ENCODE results near the gene WDHD1. TPM values are rescaled to one million over a fixed set of nuclear protein-coding genes. Genes with fewer than 3 reads are reported as not detected.
"Not testable (repeated sequence)": the region's sequence is repeated elsewhere in the genome, so short reads cannot be mapped to it uniquely, and the experiment has no call there.

WDHD1 gene
- total RNA-seq, 1 donor from 2014 or later: 53.8 TPM

DNA sequence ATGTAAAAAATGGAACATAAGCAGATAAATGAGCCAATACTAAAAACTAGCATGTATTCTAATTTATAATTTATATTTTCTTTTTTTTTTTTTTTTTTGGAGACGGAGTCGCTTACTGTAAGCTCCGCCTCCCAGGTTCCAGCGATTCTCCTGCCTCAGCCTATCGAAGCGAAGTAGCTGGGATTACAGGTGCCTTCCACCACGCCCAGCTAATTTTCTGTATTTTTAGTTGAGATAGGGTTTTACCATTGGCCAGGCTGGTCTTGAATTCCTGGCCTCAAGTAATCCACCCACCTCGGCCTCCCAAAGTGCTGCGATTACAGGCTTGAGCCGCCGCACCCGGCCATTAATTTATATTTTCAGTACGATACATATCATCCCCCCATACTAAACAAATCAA lies 27.2 kb upstream of the WDHD1 start:
- no peak for DNase-seq (ENCODE audit: low spot score)
- H3K36me3 Mint-ChIP-seq (ENCODE audit: low read depth): peaks cover 26% of the 10 kb centered on the region
- no peak overlapping the region for H3K27ac Mint-ChIP-seq
- intact Hi-C loops (cut with micrococcal nuclease): loop anchor here (5.0 to 10.0 kb wide), 3 partner anchors 221 to 528 kb away; partner anchors contain the start of genes FBXO34 and KTN1
- H3K4me3 Mint-ChIP-seq: no peak overlapping the region
- no peaks in the 10 kb centered on the region for H3K27me3 Mint-ChIP-seq (ENCODE audit: insufficient read depth)
- H3K9me3 Mint-ChIP-seq: no peaks in the 10 kb centered on the region
- H3K4me1 Mint-ChIP-seq (ENCODE audit: low read depth): peaks cover 40% of the 10 kb centered on the region

DNA sequence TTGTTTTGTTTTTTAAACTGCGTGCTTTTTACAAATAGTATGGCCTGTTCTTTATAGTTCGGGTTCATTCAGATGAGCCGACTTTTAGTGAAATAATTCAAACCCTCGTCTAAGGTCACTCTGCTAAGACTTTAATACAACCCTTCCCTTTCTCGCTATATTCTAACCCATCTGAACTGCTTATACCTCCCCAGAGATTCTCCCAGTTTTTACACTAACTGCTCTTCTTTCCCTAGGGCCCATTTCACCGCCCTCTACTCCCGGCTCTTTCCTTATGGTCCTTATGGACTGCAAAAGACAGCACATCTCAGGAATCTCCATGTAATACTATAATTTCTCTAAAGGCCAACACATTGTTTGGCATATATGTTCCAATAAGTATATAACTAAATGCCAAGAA lies 26.6 kb upstream of the WDHD1 start:
- peaks cover 26% of the 10 kb centered on the region for H3K36me3 Mint-ChIP-seq (ENCODE audit: low read depth)
- no peak overlapping the region for H3K27ac Mint-ChIP-seq
- intact Hi-C loops (cut with micrococcal nuclease): loop anchor here (2.0 to 10.0 kb wide), 4 partner anchors 49 to 529 kb away; partner anchors contain the start of genes FBXO34 and KTN1
- peak overlapping the region; percentile 94 for H3K4me3 Mint-ChIP-seq
- H3K9me3 Mint-ChIP-seq: no peaks in the 10 kb centered on the region
- no peak for DNase-seq (ENCODE audit: low spot score)
- H3K27me3 Mint-ChIP-seq (ENCODE audit: insufficient read depth): no peaks in the 10 kb centered on the region
- peaks cover 40% of the 10 kb centered on the region for H3K4me1 Mint-ChIP-seq (ENCODE audit: low read depth)

DNA sequence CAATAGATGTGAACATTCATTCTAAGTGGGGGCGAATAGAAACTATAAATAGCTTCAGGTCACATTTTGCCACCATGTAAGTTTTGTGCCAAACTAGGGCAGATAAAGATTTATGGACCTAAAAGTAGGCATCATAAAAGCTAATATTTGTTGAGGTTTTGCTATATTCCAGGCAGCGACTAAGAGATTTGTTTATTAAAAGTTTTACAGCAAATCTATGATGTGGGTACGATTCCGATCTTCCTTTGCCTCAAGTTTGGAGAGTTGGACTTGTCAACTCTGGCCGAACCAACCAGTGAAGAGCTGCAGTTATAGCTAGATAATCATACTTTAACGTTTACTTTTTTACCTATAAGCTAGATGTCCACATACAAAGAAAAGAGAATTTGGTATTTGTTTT lies 26.1 kb upstream of the WDHD1 start:
- intact Hi-C loops (cut with micrococcal nuclease): loop anchor here (2.0 to 10.0 kb wide), 4 partner anchors 50 to 529 kb away; partner anchors contain the start of genes FBXO34 and KTN1
- H3K36me3 Mint-ChIP-seq (ENCODE audit: low read depth): peaks cover 23% of the 10 kb centered on the region
- H3K4me3 Mint-ChIP-seq: peak overlapping the region; percentile 94
- DNase-seq (ENCODE audit: low spot score): no peak
- H3K27me3 Mint-ChIP-seq (ENCODE audit: insufficient read depth): no peaks in the 10 kb centered on the region
- H3K9me3 Mint-ChIP-seq: no peaks in the 10 kb centered on the region
- H3K27ac Mint-ChIP-seq: peak overlapping the region; percentile 95
- peaks cover 37% of the 10 kb centered on the region for H3K4me1 Mint-ChIP-seq (ENCODE audit: low read depth)

DNA sequence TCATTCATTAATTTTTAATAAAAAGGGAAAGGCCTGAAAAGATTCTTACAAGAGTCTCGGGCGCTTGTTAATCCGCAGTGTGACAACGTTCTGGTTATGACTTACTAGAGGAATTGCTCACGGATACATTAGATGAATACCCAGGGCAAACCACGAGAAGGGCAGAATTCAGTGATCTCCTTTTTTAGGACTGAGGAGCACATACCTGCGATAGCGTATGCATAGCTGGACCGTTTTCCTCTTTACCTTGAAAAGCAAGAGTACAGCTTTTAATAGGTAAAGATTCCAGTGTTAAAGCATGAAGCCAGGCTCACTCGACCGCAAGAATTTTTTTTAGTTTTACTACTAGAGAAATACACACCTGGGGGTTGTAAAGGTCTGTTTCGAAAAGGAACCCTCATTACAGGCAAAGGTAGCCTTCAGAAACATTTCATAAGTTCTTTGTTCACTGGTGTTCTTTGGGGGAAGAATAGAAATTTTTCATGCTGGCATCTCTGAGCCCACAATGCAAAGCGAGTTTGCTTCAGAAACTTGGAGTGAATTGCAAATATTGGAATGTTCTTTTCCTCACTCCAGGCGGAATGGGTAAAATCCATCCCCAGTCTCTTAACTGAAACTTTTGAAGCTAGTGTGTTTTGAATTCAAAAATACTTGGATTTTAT lies 25.5 kb upstream of the WDHD1 start:
- H3K36me3 Mint-ChIP-seq (ENCODE audit: low read depth): peaks cover 22% of the 10 kb centered on the region
- DNase-seq (ENCODE audit: low spot score): no peak

DNA sequence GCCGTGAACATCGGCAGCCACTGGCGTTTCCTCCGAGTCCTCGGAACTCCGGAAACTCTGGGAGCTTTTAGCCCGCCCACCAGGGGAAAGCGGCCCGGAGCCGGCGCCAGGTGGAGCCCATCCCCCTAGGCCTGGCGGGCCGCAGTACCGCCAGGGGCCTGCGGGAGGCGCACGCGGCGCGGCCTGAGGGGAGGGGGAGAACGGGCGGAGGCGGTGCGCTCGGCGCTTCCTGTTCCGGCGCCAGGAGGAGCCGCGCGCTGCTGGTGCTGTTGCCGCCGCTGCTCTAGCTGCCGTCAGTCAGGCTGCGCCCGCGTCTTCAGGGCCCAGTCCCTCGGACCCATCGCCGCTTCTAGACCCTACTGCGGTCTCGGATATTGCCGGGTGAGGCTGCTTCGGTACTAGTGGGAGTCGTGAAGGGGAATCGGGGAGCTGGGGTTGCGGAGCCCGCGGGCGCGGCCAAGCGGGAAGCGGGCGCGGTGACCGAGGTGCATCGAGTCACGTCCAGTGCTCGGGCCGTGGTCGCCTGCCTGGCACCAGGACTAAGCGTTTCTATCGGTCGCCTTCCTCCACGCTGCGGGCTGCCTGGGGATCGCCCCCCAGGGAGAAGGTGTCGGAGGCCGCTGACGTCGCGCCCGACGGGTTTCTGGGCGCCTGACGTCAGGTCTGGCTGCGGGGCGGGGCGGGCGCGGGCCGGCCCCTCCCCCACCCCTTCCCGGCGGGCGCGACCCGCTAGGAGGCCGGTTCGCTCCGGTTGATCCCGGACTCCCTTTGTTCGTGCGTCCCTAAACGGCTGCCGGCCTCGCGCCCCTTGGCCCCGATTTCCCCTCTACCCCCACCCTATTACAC lies 24.7 kb upstream of the WDHD1 start, which contains the start of gene MAPK1IP1L:
MAPK1IP1L (plus strand) TSS at position 225 of the 846 bp plus-strand sequence. CDS start 10,037 bp downstream, outside the sequence.
- intact Hi-C loops (cut with micrococcal nuclease): loop anchor here (1.0 to 10.0 kb wide), 8 partner anchors 24 to 542 kb away; partner anchors contain the start of genes CGRRF1, DLGAP5, FBXO34 and GCH1
- Mint-ChIP-seq H3K4me3 (peak within 1 kb of the TSS; percentile 94), H3K27me3 (ENCODE audit: insufficient read depth) (no peaks in the 10 kb centered on the region), H3K36me3 (ENCODE audit: low read depth) (peaks cover 22% of the 10 kb centered on the region), H3K9me3 (no peaks in the 10 kb centered on the region), H3K4me1 (ENCODE audit: low read depth) (peaks cover 37% of the 10 kb centered on the region), H3K27ac (peak within 1 kb of the TSS; percentile 95)
- DNase-seq (ENCODE audit: low spot score): peak; percentile 90

More for the DNA sequence above, 25.5 kb upstream of the WDHD1 start:
- H3K9me3 Mint-ChIP-seq: no peaks in the 10 kb centered on the region
- H3K4me1 Mint-ChIP-seq (ENCODE audit: low read depth): peaks cover 37% of the 10 kb centered on the region
- no peaks in the 10 kb centered on the region for H3K27me3 Mint-ChIP-seq (ENCODE audit: insufficient read depth)
- H3K4me3 Mint-ChIP-seq: peak overlapping the region; percentile 94
- intact Hi-C loops (cut with micrococcal nuclease): loop anchor here (1.0 to 10.0 kb wide), 5 partner anchors 50 to 530 kb away; partner anchors contain the start of genes DLGAP5, FBXO34 and KTN1
- peak overlapping the region; percentile 95 for H3K27ac Mint-ChIP-seq

DNA sequence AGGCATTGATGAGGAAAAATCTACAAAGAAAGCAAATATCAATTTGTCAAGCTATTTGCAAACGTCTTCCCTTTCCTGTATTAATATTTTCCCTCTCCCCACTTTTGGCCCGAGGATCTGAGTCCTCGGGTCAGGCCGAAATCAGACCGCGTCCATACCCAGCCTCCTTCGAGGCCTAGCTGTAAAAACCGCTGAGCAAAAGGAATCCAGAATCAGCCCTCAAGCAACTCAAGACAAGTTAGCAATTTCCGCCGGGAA lies 24.2 kb upstream of the WDHD1 start:
- intact Hi-C loops (cut with micrococcal nuclease): loop anchor here (1.0 to 10.0 kb wide), 6 partner anchors 24 to 542 kb away; partner anchors contain the start of genes CGRRF1, FBXO34, GCH1 and KTN1
- H3K36me3 Mint-ChIP-seq (ENCODE audit: low read depth): peaks cover 24% of the 10 kb centered on the region
- peak overlapping the region; percentile 94 for H3K4me3 Mint-ChIP-seq
- no peaks in the 10 kb centered on the region for H3K27me3 Mint-ChIP-seq (ENCODE audit: insufficient read depth)
- peak overlapping the region; percentile 95 for H3K27ac Mint-ChIP-seq
- no peaks in the 10 kb centered on the region for H3K9me3 Mint-ChIP-seq
- H3K4me1 Mint-ChIP-seq (ENCODE audit: low read depth): peaks cover 37% of the 10 kb centered on the region
- no peak for DNase-seq (ENCODE audit: low spot score)

DNA sequence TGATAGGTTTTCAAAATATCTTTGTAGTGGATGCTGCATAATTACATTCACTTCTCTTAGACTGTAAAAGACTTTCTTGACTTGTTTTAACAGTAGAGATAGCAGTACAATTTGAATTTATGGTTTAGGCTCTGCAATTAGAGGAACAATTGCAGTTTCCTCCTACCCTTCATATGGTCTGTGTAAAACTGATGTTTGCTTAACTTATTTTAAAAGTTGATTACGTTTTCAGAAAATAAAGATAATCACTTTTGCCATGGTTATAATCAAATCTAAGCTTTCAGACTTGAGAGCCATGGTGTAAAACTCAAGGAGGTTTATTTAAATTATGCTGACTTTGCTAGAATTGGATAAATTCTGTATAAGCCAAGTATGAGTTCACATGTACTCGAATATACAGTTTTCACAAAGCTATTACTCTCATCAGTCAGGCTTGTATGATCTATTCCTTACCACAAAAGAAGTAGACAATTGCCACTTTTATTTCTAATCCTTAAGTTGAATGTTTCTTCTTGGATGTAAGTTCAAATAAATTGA lies 22.1 kb upstream of the WDHD1 start:
- H3K4me3 Mint-ChIP-seq: no peak overlapping the region
- no peak for DNase-seq (ENCODE audit: low spot score)
- H3K9me3 Mint-ChIP-seq: no peaks in the 10 kb centered on the region
- H3K27me3 Mint-ChIP-seq (ENCODE audit: insufficient read depth): no peaks in the 10 kb centered on the region
- peaks cover 25% of the 10 kb centered on the region for H3K36me3 Mint-ChIP-seq (ENCODE audit: low read depth)
- peaks cover 33% of the 10 kb centered on the region for H3K4me1 Mint-ChIP-seq (ENCODE audit: low read depth)
- intact Hi-C loops (cut with micrococcal nuclease): no loop called here
- no peak overlapping the region for H3K27ac Mint-ChIP-seq

DNA sequence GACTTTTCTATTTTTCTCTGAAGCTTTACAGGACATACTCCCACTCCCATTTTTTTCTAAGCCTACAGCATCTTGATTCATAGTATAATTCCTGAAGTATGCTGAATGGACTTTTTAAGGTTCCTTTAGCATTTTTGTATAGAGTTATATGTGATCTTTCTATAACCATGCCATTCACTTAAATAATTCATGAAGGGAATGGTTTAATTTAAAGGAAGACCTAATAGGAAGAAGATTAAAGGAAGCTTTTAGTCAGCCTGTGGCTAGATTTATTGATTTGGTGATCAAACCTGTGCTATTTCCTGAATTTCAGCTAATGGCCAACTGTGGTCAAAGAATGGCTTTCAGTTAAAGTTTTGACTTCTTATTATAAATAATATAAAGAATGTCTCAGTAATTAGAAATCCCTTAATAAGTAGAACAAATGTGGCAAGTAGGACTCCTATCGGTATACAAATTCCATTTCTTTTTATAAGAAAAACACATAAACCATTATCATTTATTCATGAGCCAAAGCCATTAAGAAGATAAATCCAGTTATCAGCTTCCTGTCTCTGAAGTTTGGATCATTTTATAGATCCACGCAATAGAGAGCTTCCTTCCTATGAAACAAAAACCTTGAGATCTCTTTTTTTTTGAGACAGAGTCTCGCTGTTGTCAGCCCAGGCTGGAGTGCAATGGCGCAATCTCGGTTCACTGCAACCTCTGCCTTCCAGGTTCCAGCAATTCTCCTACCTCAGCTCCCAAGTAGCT lies 20.6 kb upstream of the WDHD1 start:
- Mint-ChIP-seq H3K27me3 (ENCODE audit: insufficient read depth) (no peaks in the 10 kb centered on the region), H3K9me3 (no peaks in the 10 kb centered on the region), H3K4me1 (ENCODE audit: low read depth) (peaks cover 19% of the 10 kb centered on the region), H3K27ac (no peak overlapping the region), H3K36me3 (ENCODE audit: low read depth) (peaks cover 26% of the 10 kb centered on the region), H3K4me3 (no peak overlapping the region)
- intact Hi-C loops (cut with micrococcal nuclease): no loop called here
- no peak for DNase-seq (ENCODE audit: low spot score)

DNA sequence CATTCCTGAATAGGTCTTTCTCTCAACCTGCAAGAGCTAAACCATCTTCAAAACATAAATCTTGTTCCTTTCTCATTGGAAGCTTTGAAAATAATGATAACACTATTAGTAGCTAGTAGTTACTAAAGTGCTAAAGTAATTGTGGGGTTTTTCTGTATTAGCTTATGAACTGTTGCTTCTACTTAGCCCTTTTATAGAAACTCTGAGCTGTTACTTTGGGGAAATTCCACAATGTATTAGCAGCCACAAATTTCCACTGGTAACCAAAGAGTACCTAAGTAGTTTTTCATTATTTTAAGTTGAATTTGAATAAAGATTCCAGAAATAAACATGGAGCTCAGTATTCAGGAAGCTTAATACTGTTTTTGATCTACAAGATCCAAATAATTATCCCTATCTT lies 18.2 kb upstream of the WDHD1 start:
- intact Hi-C loops (cut with micrococcal nuclease): no loop called here
- Mint-ChIP-seq H3K4me3 (no peak overlapping the region), H3K9me3 (no peaks in the 10 kb centered on the region), H3K4me1 (ENCODE audit: low read depth) (peaks cover 7% of the 10 kb centered on the region), H3K27ac (no peak overlapping the region), H3K27me3 (ENCODE audit: insufficient read depth) (no peaks in the 10 kb centered on the region), H3K36me3 (ENCODE audit: low read depth) (peaks cover 29% of the 10 kb centered on the region)
- no peak for DNase-seq (ENCODE audit: low spot score)

DNA sequence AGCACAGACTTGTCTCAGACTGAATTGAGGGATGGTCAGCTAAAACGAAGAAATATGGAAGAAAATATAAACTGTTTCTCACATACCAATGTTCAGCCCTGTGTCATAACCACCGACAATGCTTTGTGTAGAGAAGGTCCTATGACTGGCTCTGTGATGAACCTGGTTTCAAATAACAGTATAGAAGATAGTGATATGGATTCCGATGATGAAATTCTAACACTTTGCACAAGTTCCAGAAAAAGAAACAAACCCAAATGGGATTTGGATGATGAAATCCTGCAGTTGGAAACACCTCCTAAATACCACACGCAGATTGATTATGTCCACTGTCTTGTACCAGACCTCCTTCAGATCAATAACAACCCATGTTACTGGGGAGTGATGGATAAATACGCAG lies 16.6 kb upstream of the WDHD1 start:
- Mint-ChIP-seq H3K9me3 (no peaks in the 10 kb centered on the region), H3K4me1 (ENCODE audit: low read depth) (peaks cover 7% of the 10 kb centered on the region), H3K4me3 (no peak overlapping the region), H3K27me3 (ENCODE audit: insufficient read depth) (no peaks in the 10 kb centered on the region), H3K36me3 (ENCODE audit: low read depth) (peaks cover 40% of the 10 kb centered on the region), H3K27ac (no peak overlapping the region)
- DNase-seq (ENCODE audit: low spot score): no peak
- intact Hi-C loops (cut with micrococcal nuclease): no loop called here

DNA sequence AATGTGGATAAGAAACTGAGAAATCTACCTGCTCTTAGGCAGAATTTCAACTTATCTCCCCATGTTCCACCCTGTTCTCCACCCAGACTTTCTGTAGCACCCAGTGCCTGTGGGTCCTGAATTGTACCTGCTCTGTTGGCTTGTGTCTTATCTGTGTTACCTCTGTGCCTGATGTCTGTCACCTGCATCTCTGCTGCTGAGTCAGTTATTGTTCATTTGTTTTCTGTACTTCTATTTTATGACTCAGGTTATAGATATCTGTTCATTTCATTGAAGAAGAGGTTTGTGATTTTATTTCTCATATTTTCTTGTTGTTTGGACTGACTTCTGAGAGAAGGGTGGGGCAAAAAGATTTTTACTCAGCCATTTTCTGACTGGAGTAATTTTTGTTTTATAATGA lies 11.8 kb upstream of the WDHD1 start:
- no peak for DNase-seq (ENCODE audit: low spot score)
- no peaks in the 10 kb centered on the region for H3K27me3 Mint-ChIP-seq (ENCODE audit: insufficient read depth)
- intact Hi-C loops (cut with micrococcal nuclease): no loop called here
- peaks cover 47% of the 10 kb centered on the region for H3K36me3 Mint-ChIP-seq (ENCODE audit: low read depth)
- H3K27ac Mint-ChIP-seq: no peak overlapping the region
- no peaks in the 10 kb centered on the region for H3K4me1 Mint-ChIP-seq (ENCODE audit: low read depth)
- H3K9me3 Mint-ChIP-seq: no peaks in the 10 kb centered on the region
- H3K4me3 Mint-ChIP-seq: no peak overlapping the region

DNA sequence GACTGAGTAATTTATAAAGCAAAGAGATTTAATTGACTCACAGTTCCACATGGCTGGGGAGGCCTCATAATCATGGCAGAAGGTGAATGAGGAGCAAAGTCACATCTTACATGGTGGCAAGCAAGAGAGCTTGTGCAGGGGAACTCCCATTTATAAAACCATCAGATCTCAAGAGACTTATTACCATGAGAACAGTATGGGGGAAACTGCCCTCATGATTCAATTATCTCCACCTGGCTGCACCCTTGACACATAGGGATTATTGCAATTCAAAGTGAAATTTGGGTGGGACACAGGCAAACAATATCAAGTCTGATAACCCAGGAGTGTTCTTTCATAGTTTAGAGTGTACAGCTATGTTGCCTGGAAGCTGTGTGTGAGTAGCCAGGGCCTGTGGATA lies 11.1 kb upstream of the WDHD1 start:
- H3K9me3 Mint-ChIP-seq; H3K4me1 Mint-ChIP-seq (ENCODE audit: low read depth); DNase-seq (ENCODE audit: low spot score); H3K4me3 Mint-ChIP-seq; H3K27me3 Mint-ChIP-seq (ENCODE audit: insufficient read depth); intact Hi-C loops (cut with micrococcal nuclease); H3K27ac Mint-ChIP-seq: not testable (repeated sequence)
- H3K36me3 Mint-ChIP-seq (ENCODE audit: low read depth): peaks cover 45% of the 10 kb centered on the region

All from activated T-helper 1 cell treated with anti-CD3 and anti-CD28 coated beads, Interleukin-12 subunit alpha, Interleukin-12 subunit beta, Interleukin-2, Interleukin-4 antibody, amounts not matched to agents 30 ng/mL and 10 ng/mL and 1 ng/mL, durations not matched to agents 14 hours and 24 hours and 36 hours (primary cell).